AG09319 (cell line): Measurements from ENCODE around the gene PKP3.
"Not testable (repeated sequence)": the region's sequence is repeated elsewhere in the genome, so short reads cannot be mapped to it uniquely, and the experiment has no call there.

Experiments used
- DNase-seq: peaks from one replicate; pipeline ENCODE4 v3.0.0-alpha.2; 2010; ENCODE audit warnings: low read depth; ENCODE audit errors: extremely low read depth
- CTCF ChIP-seq: IDR thresholded peaks from 2 replicates; pipeline ENCODE4 v1.5.1; 2011; ENCODE audit warnings: low read depth, mild to moderate bottlenecking, inconsistent platforms, low read length, moderate library complexity

PKP3 gene

GRCh38 chr11:429391-429790, 35.4 kb downstream of the PKP3 start:
- TF ChIP-seq CTCF: no peak
- no peak for DNase-seq

- TF ChIP-seq CTCF: no peak
- no peak for DNase-seq
These were observed 36.0 kb downstream of the PKP3 start for GRCh38 chr11:429931-430456.

- DNase-seq: no peak
- TF ChIP-seq CTCF: no peak
These were observed 37.9 kb downstream of the PKP3 start for GRCh38 chr11:431921-432320.

GRCh38 chr11:432501-433100, 38.6 kb downstream of the PKP3 start:
- TF ChIP-seq CTCF: no peak
- no peak for DNase-seq

GRCh38 chr11:433111-433510, 39.1 kb downstream of the PKP3 start:
- TF ChIP-seq CTCF: no peak
- DNase-seq: no peak

- TF ChIP-seq CTCF: no peak
These were observed 39.6 kb downstream of the PKP3 start for GRCh38 chr11:433641-434040.

GRCh38 chr11:434496-434895, 40.5 kb downstream of the PKP3 start:
- no peak for DNase-seq
- TF ChIP-seq CTCF: no peak

More at GRCh38 chr11:433641-434040, 39.6 kb downstream of the PKP3 start:
- DNase-seq: no peak

GRCh38 chr11:434999-435740, 41.2 kb downstream of the PKP3 start:
- DNase-seq: not testable (repeated sequence)
